Activated CD8-positive, alpha-beta memory T cell treated with anti-CD3 and anti-CD28 coated beads, Interleukin-2, amount 50 U/mL, for 4 hours (primary cell): ENCODE data around the gene MVB12B.
"Not testable (repeated sequence)": the region's sequence is repeated elsewhere in the genome, so short reads cannot be mapped to it uniquely, and the experiment has no call there.

Experiments used
- DNase-seq: peaks from one replicate; pipeline ENCODE4 v3.0.0-alpha.2; 2020

The MVB12B gene

GRCh38 chr9:126524353-126525077 lies 197.9 kb downstream of the MVB12B start:
- DNase-seq = no peak

- no peak for DNase-seq
These were observed 199.8 kb downstream of the MVB12B start for GRCh38 chr9:126526218-126527108.

GRCh38 chr9:126527109-126527825 lies 200.6 kb downstream of the MVB12B start:
- no peak for DNase-seq

- DNase-seq = no peak
These were observed 201.5 kb downstream of the MVB12B start for GRCh38 chr9:126528111-126528510.

GRCh38 chr9:126528915-126529314 lies 202.3 kb downstream of the MVB12B start:
- DNase-seq = no peak

GRCh38 chr9:126531035-126531571 lies 204.5 kb downstream of the MVB12B start:
- no peak for DNase-seq

GRCh38 chr9:126531591-126531990 lies 205.0 kb downstream of the MVB12B start:
- no peak for DNase-seq

- no peak for DNase-seq
These were observed 205.4 kb downstream of the MVB12B start for GRCh38 chr9:126532019-126532462.

- DNase-seq = no peak
These were observed 205.9 kb downstream of the MVB12B start for GRCh38 chr9:126532489-126532888.

- DNase-seq = no peak
These were observed 206.6 kb downstream of the MVB12B start for GRCh38 chr9:126532951-126533925.

GRCh38 chr9:126533926-126534310 lies 207.3 kb downstream of the MVB12B start:
- DNase-seq = no peak

GRCh38 chr9:126534431-126535186 lies 208.0 kb downstream of the MVB12B start:
- no peak for DNase-seq

GRCh38 chr9:126536131-126536530 lies 209.5 kb downstream of the MVB12B start:
- DNase-seq = no peak

- DNase-seq = no peak
These were observed 210.3 kb downstream of the MVB12B start for GRCh38 chr9:126536841-126537465.

GRCh38 chr9:126538550-126538949 lies 211.9 kb downstream of the MVB12B start:
- no peak for DNase-seq

GRCh38 chr9:126540398-126540797 lies 213.8 kb downstream of the MVB12B start:
- not testable (repeated sequence) for DNase-seq

GRCh38 chr9:126543490-126543889 lies 216.9 kb downstream of the MVB12B start:
- DNase-seq = no peak

GRCh38 chr9:126545106-126545505 lies 218.5 kb downstream of the MVB12B start:
- DNase-seq = no peak

- DNase-seq = no peak
These were observed 219.4 kb downstream of the MVB12B start for GRCh38 chr9:126546036-126546435.

GRCh38 chr9:126548312-126548711 lies 221.7 kb downstream of the MVB12B start:
- DNase-seq = no peak
